Activated CD4-positive, CD25-positive, alpha-beta regulatory T cell treated with anti-CD3 and anti-CD28 coated beads, Interleukin-2, amount 50 U/mL, for 16 hours (primary cell): ENCODE results near the gene GPN3.
"Not testable (repeated sequence)": the region's sequence is repeated elsewhere in the genome, so short reads cannot be mapped to it uniquely, and the experiment has no call there.

Source experiments
- DNase-seq: peaks from one replicate; pipeline ENCODE4 v3.0.0-alpha.2; 2020; ENCODE audit warnings: low read depth, low spot score

GPN3 gene

GRCh38 chr12:110468214-110469048, at the start of gene GPN3, which contains the start of gene FAM216A:
GPN3 (minus strand) TSS chr12:110468257; CDS start chr12:110468203, 54 bp downstream.
FAM216A (plus strand) TSS chr12:110468845; CDS start chr12:110468876, 31 bp downstream.
- DNase-seq, result peak; percentile 93

- no peak for DNase-seq
Measured at GRCh38 chr12:110516995-110517394, 48.9 kb upstream of the GPN3 start.

- DNase-seq, result no peak
Measured at GRCh38 chr12:110514363-110514762, 46.3 kb upstream of the GPN3 start.

GRCh38 chr12:110513842-110514241, 45.8 kb upstream of the GPN3 start:
- DNase-seq, result no peak

- no peak for DNase-seq
Measured at GRCh38 chr12:110508071-110508586, 40.1 kb upstream of the GPN3 start.

GRCh38 chr12:110505332-110505731, 37.3 kb upstream of the GPN3 start:
- DNase-seq, result no peak

- no peak for DNase-seq
Measured at GRCh38 chr12:110503432-110503831, 35.4 kb upstream of the GPN3 start.

- peak; percentile 97 for DNase-seq
Measured at GRCh38 chr12:110501752-110502738, 34.0 kb upstream of the GPN3 start, which contains the start of the genes RAD9B and VPS29. RAD9B (plus strand) TSS chr12:110502331; CDS start chr12:110502338, 7 bp downstream. VPS29 (minus strand) TSS chr12:110502111; CDS start chr12:110502051, 60 bp downstream.

- no peak for DNase-seq
Measured at GRCh38 chr12:110501399-110501751, 33.3 kb upstream of the GPN3 start.

GRCh38 chr12:110498984-110499706, 31.1 kb upstream of the GPN3 start:
- DNase-seq, result no peak

- DNase-seq, result no peak
Measured at GRCh38 chr12:110475426-110475825, 7.4 kb upstream of the GPN3 start.

- no peak for DNase-seq
Measured at GRCh38 chr12:110467847-110468213, 227 bp downstream of the GPN3 start.

GRCh38 chr12:110466791-110467190, 1.3 kb downstream of the GPN3 start:
- no peak for DNase-seq

- DNase-seq, result not testable (repeated sequence)
Measured at GRCh38 chr12:110465765-110466164, 2.3 kb downstream of the GPN3 start.

GRCh38 chr12:110465024-110465423, 3.0 kb downstream of the GPN3 start:
- DNase-seq, result no peak

- not testable (repeated sequence) for DNase-seq
Measured at GRCh38 chr12:110461189-110461588, 6.9 kb downstream of the GPN3 start.

GRCh38 chr12:110458756-110459155, 9.3 kb downstream of the GPN3 start:
- no peak for DNase-seq

GRCh38 chr12:110453569-110454296, 14.3 kb downstream of the GPN3 start:
- no peak for DNase-seq

GRCh38 chr12:110451263-110451662, 16.8 kb downstream of the GPN3 start:
- no peak for DNase-seq

GRCh38 chr12:110449799-110450497, 18.1 kb downstream of the GPN3 start, which contains the start of gene ARPC3:
ARPC3 (minus strand) TSS chr12:110450337; CDS start chr12:110450260, 77 bp downstream.
- peak; percentile 89 for DNase-seq
